Cardiac fibroblast (primary cell): ENCODE data around the gene IMMP1L.

Experiments used
- DNase-seq, 2 donors: peaks; one replicate each; pipeline versions ENCODE4 v3.0.0 to v3.0.0-alpha.2; 2010; ENCODE audit warnings: low read depth in 2 of 2
- H3K4me3 ChIP-seq, 2 donors: replicated peaks in 1 of 2; 1 replicate in 1 of 2; 2 replicates in 1 of 2; pipeline ENCODE4 v1.5.1; 2011; ENCODE audit warnings: low read depth in 2 of 2, low read length in 2 of 2, mild to moderate bottlenecking in 2 of 2, moderate library complexity in 1 of 2
- TF ChIP-seq, protein P1 (sequence below): IDR thresholded peaks from one replicate; pipeline ENCODE4 v1.5.1; 2011; ENCODE audit warnings: low read depth, mild to moderate bottlenecking, low read length, inconsistent platforms

The IMMP1L gene, protein sequence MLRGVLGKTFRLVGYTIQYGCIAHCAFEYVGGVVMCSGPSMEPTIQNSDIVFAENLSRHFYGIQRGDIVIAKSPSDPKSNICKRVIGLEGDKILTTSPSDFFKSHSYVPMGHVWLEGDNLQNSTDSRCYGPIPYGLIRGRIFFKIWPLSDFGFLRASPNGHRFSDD

GRCh38 chr11:31509429-31510345, at the start of gene IMMP1L, which contains the start of gene ELP4:
Gene IMMP1L, minus strand, starts transcription at chr11:31509622. Its CDS starts 46,346 bp downstream, at chr11:31463276.
Gene ELP4, plus strand, starts transcription at chr11:31509767. Its CDS starts 18 bp downstream, at chr11:31509785.
- TF ChIP-seq, protein P1, sequence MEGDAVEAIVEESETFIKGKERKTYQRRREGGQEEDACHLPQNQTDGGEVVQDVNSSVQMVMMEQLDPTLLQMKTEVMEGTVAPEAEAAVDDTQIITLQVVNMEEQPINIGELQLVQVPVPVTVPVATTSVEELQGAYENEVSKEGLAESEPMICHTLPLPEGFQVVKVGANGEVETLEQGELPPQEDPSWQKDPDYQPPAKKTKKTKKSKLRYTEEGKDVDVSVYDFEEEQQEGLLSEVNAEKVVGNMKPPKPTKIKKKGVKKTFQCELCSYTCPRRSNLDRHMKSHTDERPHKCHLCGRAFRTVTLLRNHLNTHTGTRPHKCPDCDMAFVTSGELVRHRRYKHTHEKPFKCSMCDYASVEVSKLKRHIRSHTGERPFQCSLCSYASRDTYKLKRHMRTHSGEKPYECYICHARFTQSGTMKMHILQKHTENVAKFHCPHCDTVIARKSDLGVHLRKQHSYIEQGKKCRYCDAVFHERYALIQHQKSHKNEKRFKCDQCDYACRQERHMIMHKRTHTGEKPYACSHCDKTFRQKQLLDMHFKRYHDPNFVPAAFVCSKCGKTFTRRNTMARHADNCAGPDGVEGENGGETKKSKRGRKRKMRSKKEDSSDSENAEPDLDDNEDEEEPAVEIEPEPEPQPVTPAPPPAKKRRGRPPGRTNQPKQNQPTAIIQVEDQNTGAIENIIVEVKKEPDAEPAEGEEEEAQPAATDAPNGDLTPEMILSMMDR: no peak
- peak; percentile 96 to 98 for DNase-seq
- peak within 1 kb of the TSS; percentile 92 to 95 for H3K4me3 ChIP-seq

DNA sequence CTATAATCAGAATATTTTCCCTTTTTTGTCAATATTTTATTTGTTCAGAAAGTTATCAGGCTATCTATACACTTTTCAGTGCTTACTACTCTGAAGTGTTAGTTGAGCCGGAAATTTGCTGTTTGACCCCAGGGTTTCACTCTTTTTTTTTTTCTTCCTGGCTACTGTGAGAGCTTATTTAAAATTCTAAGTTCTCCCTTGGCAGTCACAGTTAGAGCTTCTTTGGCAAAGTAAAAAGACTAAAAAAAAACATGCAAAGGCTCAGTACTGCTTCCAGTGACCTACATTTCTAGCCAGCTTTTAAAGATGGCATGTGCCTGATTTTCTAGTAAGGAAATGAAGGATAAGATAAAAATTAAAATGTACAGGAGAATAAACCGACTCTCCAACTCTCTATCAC, 48.6 kb upstream of the IMMP1L start:
- H3K4me3 ChIP-seq: no peak overlapping the region
- DNase-seq: peak in 1 of 2 donors; percentile 43
- TF ChIP-seq, protein P1: no peak

- TF ChIP-seq, protein P1: no peak
- no peak overlapping the region for H3K4me3 ChIP-seq
- DNase-seq: no peak
Measured at GRCh38 chr11:31555938-31556337, 46.5 kb upstream of the IMMP1L start.

DNA sequence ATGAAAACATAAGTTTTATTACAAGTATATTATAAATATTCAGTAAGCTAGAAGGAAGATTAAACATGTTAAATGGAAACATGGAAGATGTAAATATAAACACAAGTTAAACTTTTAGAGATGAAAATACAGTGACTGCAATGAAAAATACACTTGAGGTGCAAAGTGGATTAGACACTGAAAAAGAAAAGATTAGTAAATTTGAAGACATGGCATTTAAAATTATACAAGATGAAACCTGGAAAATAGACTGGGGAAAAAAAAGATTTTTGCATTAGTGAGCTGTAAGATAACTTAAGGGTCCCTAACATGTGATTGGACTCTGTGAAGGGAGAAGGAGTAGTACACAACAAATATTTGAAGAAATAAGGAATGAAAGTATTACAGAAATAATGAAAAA, 33.4 kb upstream of the IMMP1L start:
- H3K4me3 ChIP-seq: no peak overlapping the region
- no peak for DNase-seq
- TF ChIP-seq, protein P1: no peak

DNA sequence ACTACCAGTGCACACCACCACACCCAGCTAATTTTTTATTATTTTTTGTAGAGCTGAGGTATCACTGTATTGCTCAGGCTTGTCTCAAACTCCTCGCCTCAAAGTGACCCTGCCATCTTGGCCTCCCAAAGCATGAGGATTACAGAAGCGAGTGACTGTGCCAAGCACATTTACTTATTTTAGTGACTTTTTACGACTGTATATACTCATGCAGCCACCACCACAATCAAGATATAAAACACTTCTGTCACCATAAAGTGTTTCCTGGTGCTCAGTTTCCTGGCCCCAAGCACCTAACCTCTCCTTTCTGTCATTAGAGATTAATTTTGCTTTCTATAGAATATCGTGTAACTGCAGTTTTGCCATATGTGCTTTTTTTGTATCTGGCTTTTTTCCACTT, 26.1 kb upstream of the IMMP1L start:
- TF ChIP-seq, protein P1: no peak
- H3K4me3 ChIP-seq: no peak overlapping the region
- no peak for DNase-seq

GRCh38 chr11:31531293-31531692, 21.9 kb upstream of the IMMP1L start:
- no peak for DNase-seq
- TF ChIP-seq, protein P1: no peak
- no peak overlapping the region for H3K4me3 ChIP-seq
